Stimulated activated effector memory CD8-positive, alpha-beta T cell treated with anti-CD3 and anti-CD28 coated beads, Interleukin-12 subunit alpha, Interleukin-12 subunit beta, amount 100 ng/mL, for 72 hours (primary cell): ENCODE measurements around the gene ZYG11A.
"Not testable (repeated sequence)": the region's sequence is repeated elsewhere in the genome, so short reads cannot be mapped to it uniquely, and the experiment has no call there.

Experiments
- ATAC-seq: fragments of 150-1000 bp; cut with Tn5 transposase; 2 replicates; pipeline ENCODE4 v1.10.0; 2021
- DNase-seq, 2 donors: peaks; one replicate each; pipeline ENCODE4 v3.0.0; 2021 to 2022; ENCODE audit warnings: low spot score in 2 of 2
- H3K27ac Mint-ChIP-seq: one replicate; pipeline ENCODE4 v1.8.0; 2022; ENCODE audit warnings: mild to moderate bottlenecking, mixed read lengths
- H3K36me3 Mint-ChIP-seq: one replicate; pipeline ENCODE4 v1.8.0; 2022; ENCODE audit warnings: mild to moderate bottlenecking, mixed read lengths
- H3K4me1 Mint-ChIP-seq: one replicate; pipeline ENCODE4 v1.8.0; 2022; ENCODE audit warnings: mixed read lengths
- H3K4me3 Mint-ChIP-seq: one replicate; pipeline ENCODE4 v1.8.0; 2022; ENCODE audit warnings: mild to moderate bottlenecking, mixed read lengths
- H3K9me3 Mint-ChIP-seq: one replicate; pipeline ENCODE4 v1.8.0; 2022; ENCODE audit warnings: mixed read lengths

ZYG11A gene

GRCh38 chr1:52855584-52855983, 13.0 kb downstream of the ZYG11A start:
- Mint-ChIP-seq H3K4me3 (no peak overlapping the region), H3K27ac (no peak overlapping the region), H3K9me3 (no peaks in the 10 kb centered on the region), H3K4me1 (peaks cover 4% of the 10 kb centered on the region), H3K36me3 (no peaks in the 10 kb centered on the region)
- no peak for ATAC-seq
- DNase-seq = no peak

- no peak for ATAC-seq
- no peak for DNase-seq
- Mint-ChIP-seq H3K4me1 (peaks cover 4% of the 10 kb centered on the region), H3K9me3 (no peaks in the 10 kb centered on the region), H3K36me3 (no peaks in the 10 kb centered on the region), H3K27ac (no peak overlapping the region), H3K4me3 (no peak overlapping the region)
Measured at GRCh38 chr1:52856026-52856425, 13.5 kb downstream of the ZYG11A start.

DNA sequence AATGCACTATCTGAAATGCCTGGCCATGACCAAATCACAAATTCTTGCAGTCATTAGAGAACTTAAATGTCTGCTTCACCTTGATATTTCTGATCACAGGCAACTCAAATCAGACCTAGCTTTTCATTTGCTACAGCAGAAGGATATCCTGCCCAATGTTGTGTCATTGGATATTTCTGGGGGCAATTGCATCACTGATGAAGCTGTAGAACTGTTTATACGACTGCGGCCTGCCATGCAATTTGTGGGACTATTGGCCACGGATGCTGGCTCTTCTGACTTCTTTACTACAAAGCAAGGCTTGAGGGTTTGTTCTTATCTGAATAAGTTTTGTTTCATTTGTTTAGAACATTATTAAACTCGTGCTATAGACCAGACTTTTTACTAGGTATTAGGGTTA, 14.9 kb downstream of the ZYG11A start:
- DNase-seq = no peak
- Mint-ChIP-seq H3K9me3 (no peaks in the 10 kb centered on the region), H3K4me1 (peaks cover 4% of the 10 kb centered on the region), H3K36me3 (no peaks in the 10 kb centered on the region), H3K27ac (no peak overlapping the region), H3K4me3 (no peak overlapping the region)
- no peak for ATAC-seq

DNA sequence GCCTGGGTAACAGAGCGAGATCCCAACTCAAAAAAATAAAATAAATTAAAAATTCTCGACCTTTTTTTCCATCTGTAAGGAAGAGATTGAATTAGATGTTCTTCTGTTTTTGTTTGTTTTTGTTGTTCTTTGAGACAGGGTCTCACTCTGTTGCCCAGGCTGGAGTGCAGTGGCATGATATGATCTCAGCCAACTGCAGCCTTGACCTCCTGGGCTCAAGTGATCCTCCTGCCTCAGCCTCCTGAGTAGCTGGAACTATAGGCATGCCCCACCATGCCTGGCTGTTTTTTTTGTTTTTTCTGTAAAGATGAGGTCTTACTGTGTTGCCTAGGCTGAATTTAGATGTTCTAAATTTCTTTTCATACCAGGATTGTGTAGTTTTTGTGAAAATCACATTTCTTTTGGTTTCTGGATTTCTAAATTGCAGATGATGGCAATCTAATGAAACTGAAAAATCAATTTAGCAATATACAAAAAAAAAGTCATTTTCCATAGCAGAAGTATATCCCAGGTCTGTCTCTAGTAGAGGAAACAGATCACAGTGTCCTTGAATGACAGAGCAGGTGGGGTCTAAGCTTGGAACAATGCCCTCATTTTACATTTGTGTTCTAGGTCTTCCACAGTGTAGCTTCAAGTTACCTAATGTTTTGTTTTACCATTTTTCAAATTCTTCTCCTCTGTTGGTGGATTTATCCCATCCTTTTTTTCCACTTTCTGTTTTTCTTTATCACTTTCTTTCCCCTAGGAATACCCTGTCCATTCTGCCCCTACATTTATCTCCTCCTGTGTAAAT, 20.3 kb downstream of the ZYG11A start:
- Mint-ChIP-seq H3K36me3 (no peaks in the 10 kb centered on the region), H3K4me1 (peaks cover 4% of the 10 kb centered on the region), H3K4me3 (no peak overlapping the region), H3K9me3 (no peaks in the 10 kb centered on the region), H3K27ac (no peak overlapping the region)
- ATAC-seq (no peak), DNase-seq (no peak)

GRCh38 chr1:52867087-52867863, 24.7 kb downstream of the ZYG11A start:
- Mint-ChIP-seq H3K9me3 (no peaks in the 10 kb centered on the region), H3K4me3 (no peak overlapping the region), H3K36me3 (no peaks in the 10 kb centered on the region), H3K27ac (no peak overlapping the region), H3K4me1 (no peaks in the 10 kb centered on the region)
- ATAC-seq = peak; percentile 100
- DNase-seq = no peak

- H3K27ac Mint-ChIP-seq, ATAC-seq, H3K9me3 Mint-ChIP-seq, H3K4me3 Mint-ChIP-seq, DNase-seq, H3K36me3 Mint-ChIP-seq, H3K4me1 Mint-ChIP-seq: not testable (repeated sequence)
Measured at GRCh38 chr1:52869727-52870126, 27.2 kb downstream of the ZYG11A start.

DNA sequence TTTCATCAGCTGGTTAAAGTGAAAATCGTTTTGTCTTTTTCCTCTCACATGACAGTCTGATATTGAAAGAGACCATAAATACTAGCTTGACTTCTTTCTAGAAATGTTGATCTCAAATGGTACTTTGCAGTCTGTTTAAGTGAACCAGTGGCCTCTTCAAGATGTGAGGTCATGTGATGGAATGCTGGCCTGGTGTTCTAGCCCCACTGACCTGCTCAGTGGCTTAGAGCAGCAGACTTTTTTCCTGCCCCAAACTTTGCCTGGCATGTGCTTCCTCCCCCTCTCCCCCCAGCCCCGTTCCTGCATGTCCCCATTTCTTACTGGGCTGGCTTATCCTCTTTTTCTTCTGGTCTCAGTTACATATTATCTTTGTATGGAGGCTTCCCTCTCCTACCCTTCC, 34.3 kb downstream of the ZYG11A start:
- Mint-ChIP-seq H3K27ac (no peak overlapping the region), H3K36me3 (no peaks in the 10 kb centered on the region), H3K9me3 (no peaks in the 10 kb centered on the region), H3K4me3 (no peak overlapping the region), H3K4me1 (no peaks in the 10 kb centered on the region)
- ATAC-seq (no peak), DNase-seq (no peak)

DNA sequence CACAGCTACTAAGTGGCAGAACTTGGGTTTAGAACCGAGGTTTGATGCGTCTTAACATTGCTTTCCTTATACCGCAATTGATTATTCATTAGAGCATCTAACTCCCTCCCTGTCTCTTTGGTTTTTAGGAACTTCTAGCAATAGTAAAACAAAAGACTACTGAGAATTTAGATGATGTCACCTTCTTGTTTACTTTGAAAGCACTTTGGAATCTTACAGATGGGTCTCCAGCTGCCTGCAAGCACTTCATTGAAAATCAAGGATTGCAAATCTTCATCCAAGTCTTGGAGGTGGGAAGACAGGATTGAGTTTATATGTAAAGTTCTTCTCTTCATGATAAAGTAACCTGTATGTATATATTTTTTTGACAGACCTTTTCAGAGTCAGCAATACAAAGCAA, 35.0 kb downstream of the ZYG11A start:
- Mint-ChIP-seq H3K36me3 (no peaks in the 10 kb centered on the region), H3K27ac (no peak overlapping the region), H3K4me1 (no peaks in the 10 kb centered on the region), H3K9me3 (no peaks in the 10 kb centered on the region), H3K4me3 (no peak overlapping the region)
- ATAC-seq = no peak
- DNase-seq = no peak

DNA sequence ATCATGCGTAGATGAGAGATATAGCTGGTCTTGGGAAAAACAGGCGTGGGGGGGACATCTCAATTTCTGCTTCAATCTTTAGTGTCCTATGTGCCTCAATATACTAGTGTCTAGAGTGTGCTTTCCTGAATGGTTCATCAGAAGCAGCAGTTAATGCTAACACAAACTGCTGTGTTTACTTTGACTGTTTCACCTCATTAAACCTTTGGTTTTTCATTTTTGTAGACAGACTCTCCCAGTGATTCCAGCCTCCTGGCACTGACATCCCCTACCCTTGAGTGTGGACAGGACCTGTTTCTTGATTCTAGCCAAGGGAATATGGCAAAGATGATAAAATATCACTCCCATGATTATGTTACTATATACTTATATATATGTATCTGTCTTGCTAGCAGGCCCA, 37.6 kb downstream of the ZYG11A start:
- ATAC-seq = no peak
- Mint-ChIP-seq H3K27ac (no peak overlapping the region), H3K4me1 (no peaks in the 10 kb centered on the region), H3K36me3 (no peaks in the 10 kb centered on the region), H3K9me3 (peaks cover 2% of the 10 kb centered on the region), H3K4me3 (no peak overlapping the region)
- DNase-seq = no peak

GRCh38 chr1:52887483-52887882, 44.9 kb downstream of the ZYG11A start:
- ATAC-seq (no peak), DNase-seq (no peak)
- H3K4me1 Mint-ChIP-seq = no peaks in the 10 kb centered on the region
- no peaks in the 10 kb centered on the region for H3K36me3 Mint-ChIP-seq
- H3K9me3 Mint-ChIP-seq = peaks cover 2% of the 10 kb centered on the region
- H3K4me3 Mint-ChIP-seq = no peak overlapping the region
- no peak overlapping the region for H3K27ac Mint-ChIP-seq

DNA sequence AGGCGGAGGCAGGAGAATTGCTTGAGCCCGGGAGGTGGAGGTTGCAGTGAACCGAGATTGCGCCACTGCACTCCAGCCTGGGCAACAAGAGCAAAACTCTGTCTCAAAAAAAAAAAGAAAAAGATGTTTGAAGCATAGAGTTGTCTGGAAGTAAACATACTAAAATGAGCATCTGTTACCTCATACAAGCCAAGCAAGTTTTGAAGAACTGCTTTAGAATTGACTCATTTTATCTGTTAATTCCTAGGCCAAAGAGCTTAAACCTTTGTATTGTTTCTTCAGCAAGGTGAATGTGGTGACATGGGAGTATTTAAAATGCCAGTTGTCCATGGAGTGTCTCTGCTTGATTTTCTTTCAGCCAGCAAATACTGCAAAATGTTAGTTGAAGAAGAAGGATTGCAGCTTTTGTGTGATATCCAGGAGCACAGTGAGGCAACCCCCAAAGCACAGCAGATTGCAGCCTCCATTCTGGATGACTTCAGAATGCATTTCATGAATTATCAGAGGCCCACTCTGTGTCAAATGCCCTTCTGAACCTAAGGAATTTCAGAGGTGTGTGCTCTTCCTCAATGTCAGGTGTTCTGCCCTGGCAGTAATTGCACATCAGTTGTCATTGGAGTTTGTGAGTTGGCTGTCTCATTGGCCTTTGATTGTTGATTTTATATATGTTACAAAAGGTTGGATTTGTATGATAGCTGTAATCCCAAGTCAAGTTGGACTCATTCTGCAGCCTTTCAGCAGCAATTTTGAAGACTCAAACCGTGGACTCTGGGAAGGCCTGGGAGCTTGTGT, 50.1 kb downstream of the ZYG11A start:
- H3K27ac Mint-ChIP-seq = no peak overlapping the region
- H3K9me3 Mint-ChIP-seq = no peaks in the 10 kb centered on the region
- no peaks in the 10 kb centered on the region for H3K36me3 Mint-ChIP-seq
- DNase-seq = no peak
- ATAC-seq = no peak
- H3K4me1 Mint-ChIP-seq = no peaks in the 10 kb centered on the region
- H3K4me3 Mint-ChIP-seq = no peak overlapping the region

- H3K9me3 Mint-ChIP-seq = no peaks in the 10 kb centered on the region
- H3K27ac Mint-ChIP-seq = no peak overlapping the region
- no peaks in the 10 kb centered on the region for H3K4me1 Mint-ChIP-seq
- no peak for ATAC-seq
- no peak for DNase-seq
- H3K4me3 Mint-ChIP-seq = no peak overlapping the region
- H3K36me3 Mint-ChIP-seq = no peaks in the 10 kb centered on the region
Measured at GRCh38 chr1:52899445-52899894, 56.9 kb downstream of the ZYG11A start.

DNA sequence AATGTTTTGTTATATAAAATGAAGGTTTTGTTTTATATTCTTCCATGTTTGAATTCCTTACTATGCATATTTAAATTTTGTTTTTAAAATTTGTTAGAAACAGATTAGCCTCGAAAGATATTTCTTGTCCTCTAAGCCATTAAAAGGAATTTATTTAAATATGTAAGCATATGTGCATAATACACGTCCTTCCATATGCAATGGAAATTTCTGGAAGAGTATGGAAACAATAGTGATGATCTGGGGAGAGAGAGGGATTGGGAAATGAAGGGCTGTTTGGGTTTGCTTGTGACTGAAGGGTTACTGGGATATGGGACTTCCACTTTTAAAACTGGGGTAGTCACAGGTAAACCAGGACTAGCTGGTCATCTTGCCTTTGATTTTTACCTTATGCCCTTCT, 57.8 kb downstream of the ZYG11A start:
- no peak for DNase-seq
- Mint-ChIP-seq H3K4me1 (no peaks in the 10 kb centered on the region), H3K27ac (no peak overlapping the region), H3K4me3 (no peak overlapping the region), H3K36me3 (no peaks in the 10 kb centered on the region), H3K9me3 (no peaks in the 10 kb centered on the region)
- no peak for ATAC-seq

DNA sequence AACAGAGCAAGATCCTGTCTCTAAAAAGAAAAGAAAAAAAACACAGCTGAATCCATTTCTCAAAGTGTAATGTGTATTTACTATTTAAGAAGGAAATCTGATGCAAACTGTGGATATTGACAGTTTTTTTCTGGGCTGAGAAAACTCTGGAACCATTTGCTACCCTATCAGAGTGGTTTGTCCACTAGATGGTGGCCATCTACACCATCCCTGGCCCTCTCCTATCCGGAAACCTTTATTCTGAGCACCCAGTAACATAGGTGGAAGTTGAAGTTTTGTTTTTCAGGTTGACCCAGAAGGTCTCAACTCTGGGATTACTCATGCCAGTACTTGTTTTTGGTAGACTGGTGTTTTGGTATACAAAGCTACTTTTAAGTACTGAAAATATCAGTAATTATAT, 58.8 kb downstream of the ZYG11A start:
- H3K9me3 Mint-ChIP-seq = no peaks in the 10 kb centered on the region
- no peaks in the 10 kb centered on the region for H3K4me1 Mint-ChIP-seq
- no peak overlapping the region for H3K4me3 Mint-ChIP-seq
- no peak for ATAC-seq
- no peak for DNase-seq
- no peak overlapping the region for H3K27ac Mint-ChIP-seq
- H3K36me3 Mint-ChIP-seq = no peaks in the 10 kb centered on the region

GRCh38 chr1:52904208-52904926, 61.8 kb downstream of the ZYG11A start:
- Mint-ChIP-seq H3K27ac (no peak overlapping the region), H3K4me1 (no peaks in the 10 kb centered on the region), H3K36me3 (peaks cover 14% of the 10 kb centered on the region), H3K9me3 (no peaks in the 10 kb centered on the region), H3K4me3 (no peak overlapping the region)
- ATAC-seq (peak; percentile 11), DNase-seq (no peak)
